GM18951 (cell line): ENCODE results near the gene JAM3.
"Not testable (repeated sequence)": the region's sequence is repeated elsewhere in the genome, so short reads cannot be mapped to it uniquely, and the experiment has no call there.

Source experiments
- POLR2A ChIP-seq: IDR thresholded peaks from 4 replicates; pipeline ENCODE4 v1.6.1; 2011; ENCODE audit warnings: mild to moderate bottlenecking; ENCODE audit not compliant: insufficient read length, insufficient read depth; ENCODE audit errors: extremely low read depth
- in situ Hi-C: fragments of 300-500 bp; cut with MboI; formaldehyde crosslinking; loops from one replicate; pipeline ENCODE4 v1.12.0; 2022; ENCODE audit warnings: low sequenced_read_pairs, mixed read lengths, inconsistent platforms; ENCODE audit not compliant: unreplicated experiment

JAM3 gene

GRCh38 chr11:134157451-134157850 is 88.6 kb downstream of the JAM3 start:
- in situ Hi-C loops, result no loop called here
- TF ChIP-seq POLR2A, result no peak

- TF ChIP-seq POLR2A, result no peak
- in situ Hi-C loops, result no loop called here
These were observed 89.2 kb downstream of the JAM3 start for GRCh38 chr11:134158023-134158422.

GRCh38 chr11:134159652-134160051 is 90.8 kb downstream of the JAM3 start:
- TF ChIP-seq POLR2A, result no peak

GRCh38 chr11:134164490-134165370 is 95.9 kb downstream of the JAM3 start:
- in situ Hi-C loops, result no loop called here
- TF ChIP-seq POLR2A, result no peak

More at GRCh38 chr11:134159652-134160051, 90.8 kb downstream of the JAM3 start:
- in situ Hi-C loops, result no loop called here

GRCh38 chr11:134170177-134170918 is 101.5 kb downstream of the JAM3 start:
- TF ChIP-seq POLR2A, result no peak
- in situ Hi-C loops, result no loop called here

- in situ Hi-C loops, result no loop called here
These were observed 102.0 kb downstream of the JAM3 start for GRCh38 chr11:134170919-134171281.

GRCh38 chr11:134171951-134172350 is 103.1 kb downstream of the JAM3 start:
- TF ChIP-seq POLR2A, result no peak
- in situ Hi-C loops, result no loop called here

More at GRCh38 chr11:134170919-134171281, 102.0 kb downstream of the JAM3 start:
- no peak for TF ChIP-seq POLR2A

- TF ChIP-seq POLR2A, result no peak
- in situ Hi-C loops, result no loop called here
These were observed 104.4 kb downstream of the JAM3 start for GRCh38 chr11:134173296-134173695.

- no peak for TF ChIP-seq POLR2A
These were observed 107.4 kb downstream of the JAM3 start for GRCh38 chr11:134176284-134176683.

GRCh38 chr11:134178032-134178674 is 109.3 kb downstream of the JAM3 start:
- in situ Hi-C loops, result no loop called here
- TF ChIP-seq POLR2A, result no peak

More at GRCh38 chr11:134176284-134176683, 107.4 kb downstream of the JAM3 start:
- in situ Hi-C loops, result no loop called here

GRCh38 chr11:134181707-134182106 is 112.8 kb downstream of the JAM3 start:
- in situ Hi-C loops, result no loop called here
- TF ChIP-seq POLR2A, result no peak

- in situ Hi-C loops, result not testable (repeated sequence)
These were observed 119.2 kb downstream of the JAM3 start for GRCh38 chr11:134188092-134188491.

GRCh38 chr11:134196756-134197155 is 127.9 kb downstream of the JAM3 start:
- TF ChIP-seq POLR2A, result no peak
- in situ Hi-C loops, result no loop called here

GRCh38 chr11:134199531-134199930 is 130.7 kb downstream of the JAM3 start:
- TF ChIP-seq POLR2A, result no peak
- in situ Hi-C loops, result no loop called here

- in situ Hi-C loops, result no loop called here
- no peak for TF ChIP-seq POLR2A
These were observed 131.8 kb downstream of the JAM3 start for GRCh38 chr11:134200688-134201087.
